ENCODE data around the gene ME2. TPM values are rescaled to one million over a fixed set of nuclear protein-coding genes. Genes with fewer than 3 reads are reported as not detected.

The ME2 gene
- total and polyA plus RNA-seq, 2 donors (not counting 1 experiment from before 2014, with no cell fraction given) = 28.4 to 57.8 TPM

GRCh38 chr18:50847192-50847591, 31.7 kb upstream of the ME2 start:
- H4K20me1 ChIP-seq (ENCODE audit: control insufficient read depth, insufficient read depth, low read length, poor library complexity, severe bottlenecking) = no peaks in the 10 kb centered on the region
- no peaks in the 10 kb centered on the region for H3K9me3 ChIP-seq (ENCODE audit: control extremely low read depth in 1 of 3, control insufficient read depth in 2 of 3, insufficient read depth in 1 of 3, low read length in 2 of 3)
- H3K9ac ChIP-seq (ENCODE audit: low read length) = no peak overlapping the region
- H3K27me3 ChIP-seq (replicated peaks in 1 of 4; ENCODE audit: control extremely low read depth in 1 of 4, control insufficient read depth in 3 of 4, insufficient read depth in 4 of 4, low read length in 3 of 4) = peaks cover 0 to 2% (median 0%) of the 10 kb centered on the region in 4 experiments
- no peak overlapping the region for H2AFZ ChIP-seq (ENCODE audit: insufficient read depth, low read depth, low read length, poor library complexity, severe bottlenecking)
- intact Hi-C loops (cut with micrococcal nuclease) = no loop called here
- H3K27me3 Mint-ChIP-seq = peaks cover 8% of the 10 kb centered on the region
- no peaks in the 10 kb centered on the region for H3K79me2 ChIP-seq (ENCODE audit: control insufficient read depth, insufficient read depth, low read length)
- no peaks in the 10 kb centered on the region for H3K36me3 ChIP-seq (replicated peaks in 1 of 2; ENCODE audit: control extremely low read depth in 1 of 2, control insufficient read depth in 1 of 2, extremely low read depth in 1 of 2, insufficient read depth in 2 of 2, low read length in 1 of 2)
- no peaks in the 10 kb centered on the region for H3K9me3 Mint-ChIP-seq (ENCODE audit: insufficient read depth)
- H3K4me3 ChIP-seq (ENCODE audit: control extremely low read depth in 1 of 5, extremely low read depth in 1 of 5, insufficient read depth in 1 of 5, low read depth in 2 of 5, low read length in 4 of 5) = no peak overlapping the region
- H3K27ac ChIP-seq (ENCODE audit: low read length in 2 of 2) = no peak overlapping the region
- POLR2A ChIA-PET = no interaction called here
- no peaks in the 10 kb centered on the region for H3K4me1 Mint-ChIP-seq
- H3K4me2 ChIP-seq (replicated peaks; ENCODE audit: low read depth, low read length, poor library complexity, severe bottlenecking) = no peak overlapping the region
- 100% methylated on average over 3 of the region's 4 CpGs for WGBS (ENCODE audit: insufficient coverage)
- no peaks in the 10 kb centered on the region for H3K4me1 ChIP-seq (ENCODE audit: control insufficient read depth in 2 of 2, insufficient read depth in 2 of 2, low read length in 2 of 2)
- H3K4me3 Mint-ChIP-seq = no peak overlapping the region
- DNase-seq (no peak), ATAC-seq (ENCODE audit: low read depth) (no peak)
- H3K27ac Mint-ChIP-seq = no peak overlapping the region
- CTCF ChIA-PET = no interaction called here
- TF ChIP-seq EZH2 (IDR thresholded peaks at IDR 0.05; ENCODE audit: borderline replicate concordance, insufficient read depth, low read depth, low read length, poor library complexity, severe bottlenecking) = no peak
- no peak for TF ChIP-seq CTCF (IDR thresholded peaks at IDR 0.05)

- H3K79me2 ChIP-seq (ENCODE audit: control insufficient read depth, insufficient read depth, low read length) = no peaks in the 10 kb centered on the region
- no peak overlapping the region for H3K4me3 ChIP-seq (ENCODE audit: control extremely low read depth in 1 of 5, extremely low read depth in 1 of 5, insufficient read depth in 1 of 5, low read depth in 2 of 5, low read length in 4 of 5)
- H3K9ac ChIP-seq (ENCODE audit: low read length) = no peak overlapping the region
- TF ChIP-seq CTCF (IDR thresholded peaks at IDR 0.05) (no peak), EZH2 (IDR thresholded peaks at IDR 0.05; ENCODE audit: borderline replicate concordance, insufficient read depth, low read depth, low read length, poor library complexity, severe bottlenecking) (no peak)
- Mint-ChIP-seq H3K27ac (no peak overlapping the region), H3K4me1 (no peaks in the 10 kb centered on the region), H3K27me3 (peaks cover 8% of the 10 kb centered on the region), H3K4me3 (no peak overlapping the region), H3K9me3 (ENCODE audit: insufficient read depth) (no peaks in the 10 kb centered on the region)
- H3K4me1 ChIP-seq (ENCODE audit: control insufficient read depth in 2 of 2, insufficient read depth in 2 of 2, low read length in 2 of 2) = no peaks in the 10 kb centered on the region
- H2AFZ ChIP-seq (ENCODE audit: insufficient read depth, low read depth, low read length, poor library complexity, severe bottlenecking) = no peak overlapping the region
- DNase-seq (no peak), ATAC-seq (ENCODE audit: low read depth) (no peak)
- WGBS (ENCODE audit: insufficient coverage) = 100% methylated on average over 3 of the region's 7 CpGs
- intact Hi-C loops (cut with micrococcal nuclease) = no loop called here
- no peaks in the 10 kb centered on the region for H3K9me3 ChIP-seq (ENCODE audit: control extremely low read depth in 1 of 3, control insufficient read depth in 2 of 3, insufficient read depth in 1 of 3, low read length in 2 of 3)
- H3K36me3 ChIP-seq (replicated peaks in 1 of 2; ENCODE audit: control extremely low read depth in 1 of 2, control insufficient read depth in 1 of 2, extremely low read depth in 1 of 2, insufficient read depth in 2 of 2, low read length in 1 of 2) = no peaks in the 10 kb centered on the region
- no peaks in the 10 kb centered on the region for H4K20me1 ChIP-seq (ENCODE audit: control insufficient read depth, insufficient read depth, low read length, poor library complexity, severe bottlenecking)
- no peak overlapping the region for H3K4me2 ChIP-seq (replicated peaks; ENCODE audit: low read depth, low read length, poor library complexity, severe bottlenecking)
- no peak overlapping the region for H3K27ac ChIP-seq (ENCODE audit: low read length in 2 of 2)
- CTCF ChIA-PET = no interaction called here
- POLR2A ChIA-PET = no interaction called here
- H3K27me3 ChIP-seq (replicated peaks in 1 of 4; ENCODE audit: control extremely low read depth in 1 of 4, control insufficient read depth in 3 of 4, insufficient read depth in 4 of 4, low read length in 3 of 4) = peaks cover 0 to 2% (median under 1%) of the 10 kb centered on the region in 4 experiments
Measured at GRCh38 chr18:50848061-50848551, 30.8 kb upstream of the ME2 start.

Measured in B cell (primary cell).